ENCODE results near the gene INO80D.

Gene INO80D

GRCh38 chr2:205965707-205966106, 120.3 kb downstream of the INO80D start:
- Mint-ChIP-seq H3K36me3 (no peaks in the 10 kb centered on the region), H3K27ac (no peak overlapping the region), H3K27me3 (peaks cover 24% of the 10 kb centered on the region), H3K9me3 (no peaks in the 10 kb centered on the region), H3K4me1 (no peaks in the 10 kb centered on the region), H3K4me3 (no peak overlapping the region)
- DNase-seq, result no peak
- CTCF ChIA-PET, result no interaction called here

GRCh38 chr2:205964111-205964761, 121.7 kb downstream of the INO80D start:
- CTCF ChIA-PET, result no interaction called here
- Mint-ChIP-seq H3K27me3 (peaks cover 19% of the 10 kb centered on the region), H3K27ac (no peak overlapping the region), H3K36me3 (no peaks in the 10 kb centered on the region), H3K9me3 (no peaks in the 10 kb centered on the region), H3K4me3 (no peak overlapping the region), H3K4me1 (no peaks in the 10 kb centered on the region)
- DNase-seq, result no peak

- H3K27me3 Mint-ChIP-seq, result peaks cover 3% of the 10 kb centered on the region
- no peak overlapping the region for H3K4me3 Mint-ChIP-seq
Measured at GRCh38 chr2:205959521-205959920, 126.5 kb downstream of the INO80D start.

GRCh38 chr2:205957452-205958154, 128.4 kb downstream of the INO80D start:
- Mint-ChIP-seq H3K27ac (no peak overlapping the region), H3K4me3 (no peak overlapping the region), H3K9me3 (no peaks in the 10 kb centered on the region), H3K36me3 (no peaks in the 10 kb centered on the region), H3K27me3 (peaks cover 3% of the 10 kb centered on the region), H3K4me1 (no peaks in the 10 kb centered on the region)
- CTCF ChIA-PET, result interaction anchor here (0.6 to 1.6 kb wide), 2 partner anchors 10 to 897 kb away, joined by 3 to 7 read pairs; no protein-coding TSS in a partner anchor
- DNase-seq, result no peak

More at GRCh38 chr2:205959521-205959920, 126.5 kb downstream of the INO80D start:
- no peaks in the 10 kb centered on the region for H3K4me1 Mint-ChIP-seq
- H3K36me3 Mint-ChIP-seq, result no peaks in the 10 kb centered on the region
- no peak for DNase-seq
- no peaks in the 10 kb centered on the region for H3K9me3 Mint-ChIP-seq
- H3K27ac Mint-ChIP-seq, result no peak overlapping the region
- CTCF ChIA-PET, result interaction anchor here (1.0 to 1.2 kb wide), 2 partner anchors 11 to 45 kb away, joined by 3 read pairs; no protein-coding TSS in a partner anchor

GRCh38 chr2:205954707-205955106, 131.3 kb downstream of the INO80D start:
- H3K4me3 Mint-ChIP-seq, result no peak overlapping the region
- H3K27ac Mint-ChIP-seq, result no peak overlapping the region
- peaks cover 11% of the 10 kb centered on the region for H3K27me3 Mint-ChIP-seq
- no peaks in the 10 kb centered on the region for H3K36me3 Mint-ChIP-seq
- H3K4me1 Mint-ChIP-seq, result no peaks in the 10 kb centered on the region
- no peaks in the 10 kb centered on the region for H3K9me3 Mint-ChIP-seq
- no peak for DNase-seq
- CTCF ChIA-PET, result no interaction called here

GRCh38 chr2:205952282-205952681, 133.7 kb downstream of the INO80D start:
- CTCF ChIA-PET, result interaction anchor here (1.4 kb wide), 1 partner anchor 27 kb away, joined by 8 read pairs; no protein-coding TSS in a partner anchor
- Mint-ChIP-seq H3K9me3 (no peaks in the 10 kb centered on the region), H3K4me3 (no peak overlapping the region), H3K27ac (no peak overlapping the region), H3K36me3 (no peaks in the 10 kb centered on the region), H3K27me3 (peaks cover 21% of the 10 kb centered on the region), H3K4me1 (peaks cover 3% of the 10 kb centered on the region)
- no peak for DNase-seq

GRCh38 chr2:205948883-205949282, 137.1 kb downstream of the INO80D start:
- CTCF ChIA-PET, result interaction anchor here (0.9 to 2.2 kb wide), 4 partner anchors 8 to 23 kb away, joined by 3 to 7 read pairs (median 5); no protein-coding TSS in a partner anchor
- H3K27ac Mint-ChIP-seq, result no peak overlapping the region
- H3K4me3 Mint-ChIP-seq, result no peak overlapping the region
- H3K27me3 Mint-ChIP-seq, result peaks cover 34% of the 10 kb centered on the region
- H3K4me1 Mint-ChIP-seq, result peaks cover 3% of the 10 kb centered on the region
- H3K9me3 Mint-ChIP-seq, result no peaks in the 10 kb centered on the region
- no peak for DNase-seq
- H3K36me3 Mint-ChIP-seq, result no peaks in the 10 kb centered on the region

GRCh38 chr2:205948496-205948837, 137.5 kb downstream of the INO80D start:
- DNase-seq, result no peak
- Mint-ChIP-seq H3K36me3 (no peaks in the 10 kb centered on the region), H3K4me1 (peaks cover 3% of the 10 kb centered on the region), H3K4me3 (no peak overlapping the region), H3K9me3 (no peaks in the 10 kb centered on the region), H3K27me3 (peaks cover 34% of the 10 kb centered on the region), H3K27ac (no peak overlapping the region)
- CTCF ChIA-PET, result interaction anchor here (0.9 to 2.2 kb wide), 4 partner anchors 8 to 23 kb away, joined by 3 to 7 read pairs (median 5); no protein-coding TSS in a partner anchor

- H3K36me3 Mint-ChIP-seq, result no peaks in the 10 kb centered on the region
- peaks cover 3% of the 10 kb centered on the region for H3K4me1 Mint-ChIP-seq
- H3K4me3 Mint-ChIP-seq, result no peak overlapping the region
- CTCF ChIA-PET, result interaction anchor here (0.6 to 2.2 kb wide), 10 partner anchors 9 to 1646 kb away, joined by 3 to 7 read pairs (median 4); no protein-coding TSS in a partner anchor
- H3K27me3 Mint-ChIP-seq, result peaks cover 34% of the 10 kb centered on the region
- H3K9me3 Mint-ChIP-seq, result no peaks in the 10 kb centered on the region
- peak; percentile 63 for DNase-seq
- H3K27ac Mint-ChIP-seq, result no peak overlapping the region
Measured at GRCh38 chr2:205947621-205948495, 138.1 kb downstream of the INO80D start.

GRCh38 chr2:205946226-205946625, 139.7 kb downstream of the INO80D start:
- no peaks in the 10 kb centered on the region for H3K36me3 Mint-ChIP-seq
- CTCF ChIA-PET, result interaction anchor here (0.9 to 1.8 kb wide), 3 partner anchors 9 to 165 kb away, joined by 4 read pairs; no protein-coding TSS in a partner anchor
- peaks cover 3% of the 10 kb centered on the region for H3K4me1 Mint-ChIP-seq
- no peaks in the 10 kb centered on the region for H3K9me3 Mint-ChIP-seq
- no peak overlapping the region for H3K4me3 Mint-ChIP-seq
- H3K27me3 Mint-ChIP-seq, result peaks cover 35% of the 10 kb centered on the region
- no peak overlapping the region for H3K27ac Mint-ChIP-seq
- no peak for DNase-seq
